ENCODE measurements around the gene DUSP1. TPM values are rescaled to one million over a fixed set of nuclear protein-coding genes. Genes with fewer than 3 reads are reported as not detected.
A peak's percentile ranks its signal among the peaks of the same experiment; 100 is the strongest.

Gene DUSP1
- total and polyA plus RNA-seq, 2 of the 13 experiments (the other 11 are each of a cell fraction or from before 2014, with no cell fraction given): 27.1 to 55.5 TPM

DNA sequence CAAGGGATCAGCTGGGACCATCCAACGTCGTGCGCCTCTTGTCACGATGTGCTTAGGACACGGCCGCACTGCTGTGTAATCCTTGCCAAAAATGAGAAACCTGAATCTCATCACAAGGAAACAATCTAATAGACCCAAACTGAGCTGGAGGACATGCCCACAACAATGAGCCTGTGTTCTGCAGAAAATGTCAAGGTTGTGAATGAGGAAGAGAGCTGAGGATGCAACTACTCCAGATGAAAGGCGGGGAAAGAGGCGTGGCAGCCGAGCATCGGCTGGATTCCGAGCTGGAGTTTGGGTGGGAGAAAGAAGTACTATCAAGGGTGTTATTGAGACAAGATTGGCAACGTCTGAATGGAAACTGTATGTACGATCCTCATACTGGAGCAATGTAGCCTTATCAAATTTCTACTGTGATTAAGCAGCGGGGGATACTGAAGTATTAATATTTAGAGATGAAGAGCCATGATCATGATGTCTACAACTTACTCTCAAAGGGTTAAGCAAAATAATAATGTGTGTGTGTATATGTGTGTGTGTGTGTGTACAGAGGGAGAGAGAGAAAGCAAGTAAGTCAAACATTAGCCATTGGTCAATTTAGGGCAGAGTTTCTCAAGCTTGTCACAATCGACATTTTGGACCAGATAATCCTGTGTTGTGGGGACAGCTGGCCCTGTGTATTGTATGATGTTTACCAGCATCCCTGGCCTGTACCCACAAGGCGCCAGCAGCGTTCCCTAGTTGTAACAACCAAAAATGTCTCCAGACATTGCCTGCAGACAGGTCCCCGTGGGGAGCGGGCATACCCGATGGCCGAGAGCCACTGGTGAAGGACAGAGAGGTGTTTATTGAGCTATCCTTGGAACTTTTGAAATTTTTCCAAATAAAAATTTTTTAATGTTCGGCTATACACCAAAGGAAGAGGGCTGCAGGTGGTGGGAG is 46.5 kb downstream of the DUSP1 start (continued):
- TF ChIP-seq, protein P1, sequence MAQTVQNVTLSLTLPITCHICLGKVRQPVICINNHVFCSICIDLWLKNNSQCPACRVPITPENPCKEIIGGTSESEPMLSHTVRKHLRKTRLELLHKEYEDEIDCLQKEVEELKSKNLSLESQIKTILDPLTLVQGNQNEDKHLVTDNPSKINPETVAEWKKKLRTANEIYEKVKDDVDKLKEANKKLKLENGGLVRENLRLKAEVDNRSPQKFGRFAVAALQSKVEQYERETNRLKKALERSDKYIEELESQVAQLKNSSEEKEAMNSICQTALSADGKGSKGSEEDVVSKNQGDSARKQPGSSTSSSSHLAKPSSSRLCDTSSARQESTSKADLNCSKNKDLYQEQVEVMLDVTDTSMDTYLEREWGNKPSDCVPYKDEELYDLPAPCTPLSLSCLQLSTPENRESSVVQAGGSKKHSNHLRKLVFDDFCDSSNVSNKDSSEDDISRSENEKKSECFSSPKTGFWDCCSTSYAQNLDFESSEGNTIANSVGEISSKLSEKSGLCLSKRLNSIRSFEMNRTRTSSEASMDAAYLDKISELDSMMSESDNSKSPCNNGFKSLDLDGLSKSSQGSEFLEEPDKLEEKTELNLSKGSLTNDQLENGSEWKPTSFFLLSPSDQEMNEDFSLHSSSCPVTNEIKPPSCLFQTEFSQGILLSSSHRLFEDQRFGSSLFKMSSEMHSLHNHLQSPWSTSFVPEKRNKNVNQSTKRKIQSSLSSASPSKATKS (CRISPR knock-in tag; IDR thresholded peaks at IDR 0.05): no peak
- TF ChIP-seq ZNF136 (CRISPR knock-in tag; IDR thresholded peaks at IDR 0.05; ENCODE audit: low read depth) (no peak), ZNF839 (CRISPR knock-in tag; IDR thresholded peaks at IDR 0.05; ENCODE audit: borderline replicate concordance) (no peak), PHF21A (CRISPR knock-in tag; IDR thresholded peaks at IDR 0.05) (no peak), ZNF569 (CRISPR knock-in tag; IDR thresholded peaks at IDR 0.05; ENCODE audit: borderline replicate concordance) (no peak), KDM5B (CRISPR knock-in tag; IDR thresholded peaks at IDR 0.05; ENCODE audit: borderline replicate concordance) (no peak), ZNF816 (CRISPR knock-in tag; IDR thresholded peaks at IDR 0.05; ENCODE audit: borderline replicate concordance) (no peak), PPARG (CRISPR knock-in tag; conservative IDR thresholded peaks at IDR 0.05) (no peak), CENPT (CRISPR knock-in tag; IDR thresholded peaks at IDR 0.05; ENCODE audit: low read depth) (no peak), SATB2 (CRISPR knock-in tag; IDR thresholded peaks at IDR 0.05) (no peak), ARHGAP35 (CRISPR knock-in tag; IDR thresholded peaks at IDR 0.05; ENCODE audit: borderline replicate concordance) (no peak), SPEN (CRISPR knock-in tag; IDR thresholded peaks at IDR 0.05; ENCODE audit: low read depth) (no peak)
- TF ChIP-seq, protein P2, sequence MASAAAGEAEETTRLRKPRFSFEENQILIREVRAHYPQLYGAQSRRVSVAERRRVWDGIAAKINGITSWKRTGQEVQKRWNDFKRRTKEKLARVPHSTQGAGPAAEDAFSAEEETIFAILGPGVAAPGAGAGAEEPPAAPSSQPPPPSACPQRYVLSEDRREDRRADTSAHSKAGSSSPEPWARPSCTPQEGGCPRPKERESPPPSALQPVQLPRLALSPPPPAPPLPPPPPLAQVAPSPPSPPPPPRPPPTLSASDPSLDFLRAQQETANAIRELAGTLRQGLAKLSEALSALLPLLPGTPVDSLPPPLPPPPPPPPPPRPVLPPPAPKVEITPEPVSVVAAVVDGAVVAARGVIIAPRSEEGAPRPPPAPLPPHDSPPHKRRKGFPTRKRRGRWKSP (CRISPR knock-in tag; IDR thresholded peaks at IDR 0.05): 0 out of 2 replicates have a peak, but pooled peaks have one; percentile 22
- TF ChIP-seq, protein P3, sequence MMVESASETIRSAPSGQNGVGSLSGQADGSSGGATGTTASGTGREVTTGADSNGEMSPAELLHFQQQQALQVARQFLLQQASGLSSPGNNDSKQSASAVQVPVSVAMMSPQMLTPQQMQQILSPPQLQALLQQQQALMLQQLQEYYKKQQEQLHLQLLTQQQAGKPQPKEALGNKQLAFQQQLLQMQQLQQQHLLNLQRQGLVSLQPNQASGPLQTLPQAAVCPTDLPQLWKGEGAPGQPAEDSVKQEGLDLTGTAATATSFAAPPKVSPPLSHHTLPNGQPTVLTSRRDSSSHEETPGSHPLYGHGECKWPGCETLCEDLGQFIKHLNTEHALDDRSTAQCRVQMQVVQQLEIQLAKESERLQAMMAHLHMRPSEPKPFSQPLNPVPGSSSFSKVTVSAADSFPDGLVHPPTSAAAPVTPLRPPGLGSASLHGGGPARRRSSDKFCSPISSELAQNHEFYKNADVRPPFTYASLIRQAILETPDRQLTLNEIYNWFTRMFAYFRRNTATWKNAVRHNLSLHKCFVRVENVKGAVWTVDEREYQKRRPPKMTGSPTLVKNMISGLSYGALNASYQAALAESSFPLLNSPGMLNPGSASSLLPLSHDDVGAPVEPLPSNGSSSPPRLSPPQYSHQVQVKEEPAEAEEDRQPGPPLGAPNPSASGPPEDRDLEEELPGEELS (CRISPR knock-in tag; IDR thresholded peaks at IDR 0.05): peak; percentile 61
- TF ChIP-seq, protein P4, sequence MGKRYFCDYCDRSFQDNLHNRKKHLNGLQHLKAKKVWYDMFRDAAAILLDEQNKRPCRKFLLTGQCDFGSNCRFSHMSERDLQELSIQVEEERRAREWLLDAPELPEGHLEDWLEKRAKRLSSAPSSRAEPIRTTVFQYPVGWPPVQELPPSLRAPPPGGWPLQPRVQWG (CRISPR knock-in tag; IDR thresholded peaks at IDR 0.05; ENCODE audit: borderline replicate concordance, low read depth): no peak
- TF ChIP-seq, protein P5, sequence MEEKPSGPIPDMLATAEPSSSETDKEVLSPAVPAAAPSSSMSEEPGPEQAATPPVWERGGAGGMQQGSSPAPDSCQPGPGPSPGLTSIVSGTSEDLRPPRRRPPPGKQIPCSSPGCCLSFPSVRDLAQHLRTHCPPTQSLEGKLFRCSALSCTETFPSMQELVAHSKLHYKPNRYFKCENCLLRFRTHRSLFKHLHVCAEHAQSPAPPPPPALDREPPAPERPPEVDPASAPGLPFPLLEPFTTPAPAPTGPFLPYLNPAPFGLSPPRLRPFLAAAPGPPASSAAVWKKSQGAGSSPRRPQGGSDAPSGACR (CRISPR knock-in tag; IDR thresholded peaks at IDR 0.05): no peak
- TF ChIP-seq, protein P6, sequence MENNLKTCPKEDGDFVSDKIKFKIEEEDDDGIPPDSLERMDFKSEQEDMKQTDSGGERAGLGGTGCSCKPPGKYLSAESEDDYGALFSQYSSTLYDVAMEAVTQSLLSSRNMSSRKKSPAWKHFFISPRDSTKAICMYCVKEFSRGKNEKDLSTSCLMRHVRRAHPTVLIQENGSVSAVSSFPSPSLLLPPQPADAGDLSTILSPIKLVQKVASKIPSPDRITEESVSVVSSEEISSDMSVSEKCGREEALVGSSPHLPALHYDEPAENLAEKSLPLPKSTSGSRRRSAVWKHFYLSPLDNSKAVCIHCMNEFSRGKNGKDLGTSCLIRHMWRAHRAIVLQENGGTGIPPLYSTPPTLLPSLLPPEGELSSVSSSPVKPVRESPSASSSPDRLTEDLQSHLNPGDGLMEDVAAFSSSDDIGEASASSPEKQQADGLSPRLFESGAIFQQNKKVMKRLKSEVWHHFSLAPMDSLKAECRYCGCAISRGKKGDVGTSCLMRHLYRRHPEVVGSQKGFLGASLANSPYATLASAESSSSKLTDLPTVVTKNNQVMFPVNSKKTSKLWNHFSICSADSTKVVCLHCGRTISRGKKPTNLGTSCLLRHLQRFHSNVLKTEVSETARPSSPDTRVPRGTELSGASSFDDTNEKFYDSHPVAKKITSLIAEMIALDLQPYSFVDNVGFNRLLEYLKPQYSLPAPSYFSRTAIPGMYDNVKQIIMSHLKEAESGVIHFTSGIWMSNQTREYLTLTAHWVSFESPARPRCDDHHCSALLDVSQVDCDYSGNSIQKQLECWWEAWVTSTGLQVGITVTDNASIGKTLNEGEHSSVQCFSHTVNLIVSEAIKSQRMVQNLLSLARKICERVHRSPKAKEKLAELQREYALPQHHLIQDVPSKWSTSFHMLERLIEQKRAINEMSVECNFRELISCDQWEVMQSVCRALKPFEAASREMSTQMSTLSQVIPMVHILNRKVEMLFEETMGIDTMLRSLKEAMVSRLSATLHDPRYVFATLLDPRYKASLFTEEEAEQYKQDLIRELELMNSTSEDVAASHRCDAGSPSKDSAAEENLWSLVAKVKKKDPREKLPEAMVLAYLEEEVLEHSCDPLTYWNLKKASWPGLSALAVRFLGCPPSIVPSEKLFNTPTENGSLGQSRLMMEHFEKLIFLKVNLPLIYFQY (CRISPR knock-in tag; IDR thresholded peaks at IDR 0.05; ENCODE audit: borderline replicate concordance): no peak
